Pons (tissue), 1 donor: ENCODE data around the gene RFFL.
"Not testable (repeated sequence)": the region's sequence is repeated elsewhere in the genome, so short reads cannot be mapped to it uniquely, and the experiment has no call there.

Source experiments
- DNase-seq: peaks from one replicate; pipeline ENCODE4 v3.0.0-alpha.2; 2016; ENCODE audit warnings: low spot score

RFFL gene

GRCh38 chr17:35048685-35049379, 14.7 kb downstream of the RFFL start:
- DNase-seq, result no peak

GRCh38 chr17:35046740-35047283, 16.7 kb downstream of the RFFL start:
- peak; percentile 73 for DNase-seq

GRCh38 chr17:35046245-35046644, 17.3 kb downstream of the RFFL start:
- no peak for DNase-seq

- not testable (repeated sequence) for DNase-seq
Measured at GRCh38 chr17:35045458-35045979, 18.0 kb downstream of the RFFL start.

GRCh38 chr17:35044181-35044580, 19.3 kb downstream of the RFFL start:
- DNase-seq, result no peak

- DNase-seq, result no peak
Measured at GRCh38 chr17:35041390-35041789, 22.1 kb downstream of the RFFL start.

GRCh38 chr17:35038453-35038852, 25.1 kb downstream of the RFFL start:
- DNase-seq, result no peak

- no peak for DNase-seq
Measured at GRCh38 chr17:35030780-35031179, 32.7 kb downstream of the RFFL start.

- peak; percentile 73 for DNase-seq
Measured at GRCh38 chr17:35028531-35029262, 34.8 kb downstream of the RFFL start.

GRCh38 chr17:35028097-35028496, 35.4 kb downstream of the RFFL start:
- DNase-seq, result not testable (repeated sequence)

- DNase-seq, result no peak
Measured at GRCh38 chr17:35025541-35025940, 38.0 kb downstream of the RFFL start.

GRCh38 chr17:35023538-35023937, 40.0 kb downstream of the RFFL start:
- peak; percentile 75 for DNase-seq

- DNase-seq, result peak; percentile 99
Measured at GRCh38 chr17:35022536-35023063, 40.9 kb downstream of the RFFL start.

GRCh38 chr17:35021520-35022380, 41.8 kb downstream of the RFFL start:
- no peak for DNase-seq

- DNase-seq, result no peak
Measured at GRCh38 chr17:35019386-35020179, 43.9 kb downstream of the RFFL start.

GRCh38 chr17:35018814-35019213, 44.7 kb downstream of the RFFL start:
- DNase-seq, result no peak

GRCh38 chr17:35017021-35017420, 46.5 kb downstream of the RFFL start:
- DNase-seq, result no peak

- DNase-seq, result no peak
Measured at GRCh38 chr17:35016369-35016768, 47.1 kb downstream of the RFFL start.

GRCh38 chr17:35011671-35012216, 51.8 kb downstream of the RFFL start:
- no peak for DNase-seq

- DNase-seq, result no peak
Measured at GRCh38 chr17:35010093-35010492, 53.4 kb downstream of the RFFL start.

- no peak for DNase-seq
Measured at GRCh38 chr17:35006961-35007360, 56.5 kb downstream of the RFFL start.
